Measurements from ENCODE around the gene TMEM258. TPM values are rescaled to one million over a fixed set of nuclear protein-coding genes. Genes with fewer than 3 reads are reported as not detected.

Gene TMEM258
- total and polyA plus RNA-seq, 9 of the 15 experiments (the other 6 are each of a cell fraction or from before 2014, with no cell fraction given): 97.2 to 856 (median 231) TPM

DNA sequence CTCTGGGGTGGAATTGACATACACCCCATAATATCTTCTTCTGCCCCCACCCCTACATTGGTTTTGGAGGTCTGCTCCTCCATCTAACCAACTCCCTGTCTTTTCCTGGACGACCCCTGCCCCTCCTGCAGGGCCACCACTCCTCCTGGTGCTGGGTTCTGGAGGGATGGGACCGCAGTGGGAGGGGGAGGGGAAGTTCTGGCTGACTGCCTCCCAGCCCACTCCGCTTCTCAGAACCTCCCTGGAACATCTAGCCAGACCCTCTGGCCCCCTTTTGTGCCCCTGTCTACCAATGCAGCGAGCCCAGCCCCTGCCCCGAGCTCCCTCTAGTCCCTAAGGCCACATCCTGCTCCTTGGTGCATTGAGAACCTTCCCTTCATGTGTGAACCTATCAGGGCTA, 38.7 kb downstream of the TMEM258 start:
- Histone ChIP-seq H3K27me3 (ENCODE audit: control insufficient read depth in 2 of 2, insufficient read depth in 2 of 2, low read length in 2 of 2) (no peaks in the 10 kb centered on the region), H3K4me1 (replicated peaks in 1 of 2; ENCODE audit: control insufficient read depth in 2 of 2, insufficient read depth in 2 of 2, low read length in 2 of 2) (peaks cover 72 to 90% of the 10 kb centered on the region in 2 experiments), H3K9ac (ENCODE audit: insufficient read depth in 1 of 2, low read depth in 2 of 2, low read length in 2 of 2) (peak overlapping the region; percentile 72 to 96), H3K27ac (ENCODE audit: extremely low read depth, low read depth, low read length) (peak overlapping the region; percentile 64; the same call in 1 of the 3 replicates), H3K36me3 (ENCODE audit: control insufficient read depth, insufficient read depth, low read length) (no peaks in the 10 kb centered on the region), H4K20me1 (replicated peaks; ENCODE audit: control insufficient read depth, insufficient read depth, low read length) (no peaks in the 10 kb centered on the region), H3K9me1 (ENCODE audit: control insufficient read depth, insufficient read depth, low read length) (no peaks in the 10 kb centered on the region), H2AFZ (ENCODE audit: low read depth, low read length) (no peak overlapping the region), H3K4me2 (ENCODE audit: insufficient read depth, low read length) (peak overlapping the region; percentile 81), H3K79me2 (ENCODE audit: control insufficient read depth, insufficient read depth, low read length) (peaks cover 53% of the 10 kb centered on the region), H3K9me3 (replicated peaks; ENCODE audit: control insufficient read depth, insufficient read depth, low read depth, low read length) (no peaks in the 10 kb centered on the region), H3K4me3 (peak overlapping the region; percentile 56)
- CTCF ChIA-PET (ENCODE audit: low intra/inter-chr PET ratio): interaction anchor here (0.6 to 1.0 kb wide), 2 partner anchors 23 to 887 kb away, joined by 3 read pairs; no protein-coding TSS in a partner anchor
- POLR2A ChIA-PET: interaction anchor here (0.6 kb wide), 1 partner anchor 39 kb away, joined by 3 read pairs; the partner anchor contains the start of gene TMEM258
- ATAC-seq (no peak), FAIRE-seq (no peak), DNase-seq (ENCODE audit: extremely low read depth in 1 of 4, low spot score in 3 of 4) (no peak)
- no TSS peak for BruUV-seq (replicated peaks)
- intact Hi-C loops (cut with micrococcal nuclease) (no loop called here), in situ Hi-C loops (cut with MboI) (no loop called here)
- WGBS (ENCODE audit: insufficient coverage, low coverage, missing lambda C conversion rate): 58% methylated on average over 4 of the region's 5 CpGs
- no peak for TF ChIP-seq MXI1 (IDR thresholded peaks at IDR 0.05; ENCODE audit: low read depth, low read length)
- TF ChIP-seq SIN3A (IDR thresholded peaks at IDR 0.05; ENCODE audit: borderline replicate concordance in 2 of 2, control insufficient read depth in 1 of 2, low read depth in 2 of 2, low read length in 2 of 2): no peak
- TF ChIP-seq CBX3 (IDR thresholded peaks at IDR 0.05; ENCODE audit: borderline replicate concordance in 1 of 2, low read length in 2 of 2): no peak
- TF ChIP-seq, protein P1, sequence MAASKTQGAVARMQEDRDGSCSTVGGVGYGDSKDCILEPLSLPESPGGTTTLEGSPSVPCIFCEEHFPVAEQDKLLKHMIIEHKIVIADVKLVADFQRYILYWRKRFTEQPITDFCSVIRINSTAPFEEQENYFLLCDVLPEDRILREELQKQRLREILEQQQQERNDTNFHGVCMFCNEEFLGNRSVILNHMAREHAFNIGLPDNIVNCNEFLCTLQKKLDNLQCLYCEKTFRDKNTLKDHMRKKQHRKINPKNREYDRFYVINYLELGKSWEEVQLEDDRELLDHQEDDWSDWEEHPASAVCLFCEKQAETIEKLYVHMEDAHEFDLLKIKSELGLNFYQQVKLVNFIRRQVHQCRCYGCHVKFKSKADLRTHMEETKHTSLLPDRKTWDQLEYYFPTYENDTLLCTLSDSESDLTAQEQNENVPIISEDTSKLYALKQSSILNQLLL (CRISPR knock-in tag; IDR thresholded peaks at IDR 0.05; ENCODE audit: borderline replicate concordance): no peak
- TF ChIP-seq FOSL1 (tag; conservative IDR thresholded peaks at IDR 0.05): no peak
- TF ChIP-seq, protein P2, sequence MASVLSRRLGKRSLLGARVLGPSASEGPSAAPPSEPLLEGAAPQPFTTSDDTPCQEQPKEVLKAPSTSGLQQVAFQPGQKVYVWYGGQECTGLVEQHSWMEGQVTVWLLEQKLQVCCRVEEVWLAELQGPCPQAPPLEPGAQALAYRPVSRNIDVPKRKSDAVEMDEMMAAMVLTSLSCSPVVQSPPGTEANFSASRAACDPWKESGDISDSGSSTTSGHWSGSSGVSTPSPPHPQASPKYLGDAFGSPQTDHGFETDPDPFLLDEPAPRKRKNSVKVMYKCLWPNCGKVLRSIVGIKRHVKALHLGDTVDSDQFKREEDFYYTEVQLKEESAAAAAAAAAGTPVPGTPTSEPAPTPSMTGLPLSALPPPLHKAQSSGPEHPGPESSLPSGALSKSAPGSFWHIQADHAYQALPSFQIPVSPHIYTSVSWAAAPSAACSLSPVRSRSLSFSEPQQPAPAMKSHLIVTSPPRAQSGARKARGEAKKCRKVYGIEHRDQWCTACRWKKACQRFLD (CRISPR knock-in tag; IDR thresholded peaks at IDR 0.05): no peak
- no peak for TF ChIP-seq SIRT6 (IDR thresholded peaks at IDR 0.05; ENCODE audit: low read depth, low read length)
- TF ChIP-seq, protein P3, sequence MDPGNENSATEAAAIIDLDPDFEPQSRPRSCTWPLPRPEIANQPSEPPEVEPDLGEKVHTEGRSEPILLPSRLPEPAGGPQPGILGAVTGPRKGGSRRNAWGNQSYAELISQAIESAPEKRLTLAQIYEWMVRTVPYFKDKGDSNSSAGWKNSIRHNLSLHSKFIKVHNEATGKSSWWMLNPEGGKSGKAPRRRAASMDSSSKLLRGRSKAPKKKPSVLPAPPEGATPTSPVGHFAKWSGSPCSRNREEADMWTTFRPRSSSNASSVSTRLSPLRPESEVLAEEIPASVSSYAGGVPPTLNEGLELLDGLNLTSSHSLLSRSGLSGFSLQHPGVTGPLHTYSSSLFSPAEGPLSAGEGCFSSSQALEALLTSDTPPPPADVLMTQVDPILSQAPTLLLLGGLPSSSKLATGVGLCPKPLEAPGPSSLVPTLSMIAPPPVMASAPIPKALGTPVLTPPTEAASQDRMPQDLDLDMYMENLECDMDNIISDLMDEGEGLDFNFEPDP (CRISPR knock-in tag; IDR thresholded peaks at IDR 0.05): no peak
- no peak for TF ChIP-seq ZNF586 (CRISPR knock-in tag; conservative IDR thresholded peaks at IDR 0.05)
- no peak for TF ChIP-seq ELF1 (tag; IDR thresholded peaks at IDR 0.05)
- TF ChIP-seq RAD51 (IDR thresholded peaks at IDR 0.05; ENCODE audit: borderline replicate concordance, low read depth): no peak
- no peak for TF ChIP-seq BRD4 (IDR thresholded peaks at IDR 0.05)
- TF ChIP-seq GABPB1 (CRISPR knock-in tag; IDR thresholded peaks at IDR 0.05): no peak
- TF ChIP-seq POLR2AphosphoS5 (IDR thresholded peaks at IDR 0.05; ENCODE audit: control insufficient read depth, insufficient read depth, low read depth, low read length): no peak

All from K562 (cell line).